Ovary (tissue), 1 donor: ENCODE data around the gene GBX2.

Experiments
- EP300 ChIP-seq: sonication (generic); formaldehyde crosslinking; IDR thresholded peaks from one replicate; pipeline ENCODE4 v1.6.1; 2017; ENCODE audit warnings: antibody characterized with exemption
- POLR2A ChIP-seq: fragments of 450-650 bp; IDR thresholded peaks from one replicate; pipeline ENCODE4 v1.6.1; 2017; ENCODE audit warnings: antibody characterized with exemption, mild to moderate bottlenecking, moderate library complexity

DNA sequence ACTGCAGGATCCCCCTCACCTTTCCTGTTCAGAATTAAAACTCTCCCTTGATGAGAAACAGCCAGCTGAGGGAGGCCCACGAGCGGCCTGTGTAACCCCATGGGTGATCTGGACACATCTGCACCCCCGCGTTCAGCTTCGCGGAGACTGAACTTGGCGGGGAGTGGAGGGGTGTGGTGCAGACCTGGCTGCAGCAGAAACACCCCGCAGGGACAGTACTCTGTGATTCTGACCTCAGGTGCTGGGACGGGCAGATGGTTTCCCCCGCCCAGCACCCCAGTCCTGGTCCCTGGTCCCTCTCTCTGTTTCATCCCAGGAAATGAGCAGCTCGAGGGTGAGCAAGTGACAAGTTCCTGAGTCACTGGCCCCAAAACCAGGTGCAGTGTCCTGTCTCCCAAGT is 41.2 kb downstream of the GBX2 start:
- no peak for TF ChIP-seq EP300
- TF ChIP-seq POLR2A, result no peak
